Liver (tissue), 9 donors: Measurements from ENCODE around the gene ELP4. TPM values are rescaled to one million over a fixed set of nuclear protein-coding genes. Genes with fewer than 3 reads are reported as not detected.

Experiments
- DNase-seq: peaks from one replicate; pipeline ENCODE4 v3.0.0-alpha.2; 2017; ENCODE audit warnings: low spot score
- H3K27ac ChIP-seq, 2 donors: one replicate each; pipeline ENCODE4 v1.7.0; 2013; ENCODE audit warnings: inconsistent platforms in 2 of 2, low read length in 2 of 2, control low read depth in 1 of 2, low read depth in 1 of 2, mild to moderate bottlenecking in 1 of 2
- H3K27me3 ChIP-seq, 4 donors: one replicate each; pipeline versions ENCODE4 v1.6.1 to v1.7.0; 2013; ENCODE audit warnings: low read length in 3 of 4, inconsistent platforms in 1 of 4, mild to moderate bottlenecking in 1 of 4, moderate library complexity in 1 of 4; ENCODE audit not compliant: control insufficient read depth in 4 of 4, insufficient read depth in 4 of 4
- H3K36me3 ChIP-seq, 4 donors: one replicate each; pipeline versions ENCODE4 v1.6.1 to v1.7.0; 2013; ENCODE audit warnings: low read length in 3 of 4, mild to moderate bottlenecking in 3 of 4, low read depth in 1 of 4, moderate library complexity in 1 of 4; ENCODE audit not compliant: control insufficient read depth in 4 of 4, insufficient read depth in 3 of 4
- H3K4me1 ChIP-seq, 4 donors: one replicate each; pipeline versions ENCODE4 v1.6.1 to v1.7.0; 2013; ENCODE audit warnings: low read length in 3 of 4, mild to moderate bottlenecking in 3 of 4, moderate library complexity in 1 of 4; ENCODE audit not compliant: control insufficient read depth in 4 of 4, insufficient read depth in 4 of 4
- H3K4me3 ChIP-seq, 3 donors: one replicate each; pipeline versions ENCODE4 v1.6.1 to v1.7.0; 2013; ENCODE audit warnings: low read length in 3 of 3, control low read depth in 1 of 3, low read depth in 1 of 3, mild to moderate bottlenecking in 1 of 3
- H3K9ac ChIP-seq, 2 donors: one replicate each; pipeline ENCODE4 v1.7.0; 2013; ENCODE audit warnings: low read length in 2 of 2, mild to moderate bottlenecking in 2 of 2, moderate library complexity in 2 of 2, control low read depth in 1 of 2, low read depth in 1 of 2
- H3K9me3 ChIP-seq, 4 donors: one replicate each; pipeline versions ENCODE4 v1.6.1 to v1.7.0; 2013; ENCODE audit warnings: low read length in 3 of 4; ENCODE audit not compliant: control insufficient read depth in 4 of 4
- EGR1 ChIP-seq, 2 donors: IDR thresholded peaks; 2 replicates each; pipeline ENCODE4 v1.6.1; 2016 to 2018; ENCODE audit warnings: antibody characterized with exemption in 2 of 2, low read depth in 2 of 2
- FOXA1 ChIP-seq: IDR thresholded peaks from 2 replicates; pipeline ENCODE4 v1.6.1; 2016; ENCODE audit warnings: antibody characterized with exemption
- FOXA2 ChIP-seq: IDR thresholded peaks from 2 replicates; pipeline ENCODE4 v1.6.1; 2016; ENCODE audit warnings: antibody characterized with exemption
- GABPA ChIP-seq, 2 donors: IDR thresholded peaks in 1 of 2; conservative IDR thresholded peaks in 1 of 2; 2 replicates each; pipeline ENCODE4 v1.6.1; 2016; ENCODE audit warnings: antibody characterized with exemption in 2 of 2, mild to moderate bottlenecking in 1 of 2, moderate library complexity in 1 of 2
- HNF4A ChIP-seq, 2 donors: conservative IDR thresholded peaks; 2 replicates each; pipeline ENCODE4 v1.6.1; 2016; ENCODE audit warnings: antibody characterized with exemption in 2 of 2, mild to moderate bottlenecking in 2 of 2
- HNF4G ChIP-seq: IDR thresholded peaks from 2 replicates; pipeline ENCODE4 v1.6.1; 2016; ENCODE audit warnings: antibody characterized with exemption
- JUND ChIP-seq, 2 donors: IDR thresholded peaks; 2 replicates each; pipeline ENCODE4 v1.6.1; 2016; ENCODE audit warnings: antibody characterized with exemption in 2 of 2
- NR2F2 ChIP-seq: IDR thresholded peaks from 2 replicates; pipeline ENCODE4 v1.6.1; 2016; ENCODE audit warnings: antibody characterized with exemption
- RAD21 ChIP-seq, 2 donors: IDR thresholded peaks; 2 replicates each; pipeline ENCODE4 v1.6.1; 2016; ENCODE audit warnings: antibody characterized with exemption in 2 of 2, mild to moderate bottlenecking in 2 of 2
- RXRA ChIP-seq, 2 donors: IDR thresholded peaks; 2 replicates each; pipeline ENCODE4 v1.6.1; 2017 to 2018; ENCODE audit warnings: antibody characterized with exemption in 2 of 2, mild to moderate bottlenecking in 1 of 2
- SP1 ChIP-seq: IDR thresholded peaks from 2 replicates; pipeline ENCODE4 v1.6.1; 2018; ENCODE audit warnings: antibody characterized with exemption, mild to moderate bottlenecking
- TAF1 ChIP-seq: conservative IDR thresholded peaks from 2 replicates; pipeline ENCODE4 v1.6.1; 2016; ENCODE audit warnings: antibody characterized with exemption, mild to moderate bottlenecking
- YY1 ChIP-seq: IDR thresholded peaks from 2 replicates; pipeline ENCODE4 v1.6.1; 2016; ENCODE audit warnings: antibody characterized with exemption, mild to moderate bottlenecking
- WGBS: extraction: QIAGEN DNeasy Blood & Tissue Kit; methylation state at CpG from one replicate; pipeline ENCODE4 v1.1.7; 2013; 5-methylcytosine and 5-hydroxymethylcytosine counted together
- polyA plus RNA-seq, 2 donors: library from polyadenylated mRNA; stranded (reverse) in 1 of 2; unstranded in 1 of 2; fragments of 200-250 nt in 1 of 2; fragments of >200 nt in 1 of 2; fragmentation: Nextera tagmentation in 1 of 2; extraction: Ambion mirVana in 1 of 2; gene quantifications; one replicate each; pipeline versions ENCODE4 v1.2.1 to v1.2.3, GENCODE V29; 2013 to 2015
- total RNA-seq, 2 donors: library from RNA; depleted of rRNA; stranded (reverse); fragments of >200 nt; gene quantifications; one replicate each; pipeline ENCODE4 v1.2.3, GENCODE V29; 2014
- TF ChIP-seq, protein P1 (sequence below): IDR thresholded peaks from 2 replicates; pipeline ENCODE4 v1.6.1; 2016; ENCODE audit warnings: antibody characterized with exemption
- TF ChIP-seq, protein P2 (sequence below): fragments of 150-350 bp; IDR thresholded peaks from 2 replicates; pipeline ENCODE4 v1.5.1; 2017; ENCODE audit warnings: improper control_type of control experiment, low read depth, low read length; ENCODE audit not compliant: missing input control
- TF ChIP-seq, protein P3 (sequence below): IDR thresholded peaks from 2 replicates; pipeline ENCODE4 v1.6.1; 2016; ENCODE audit warnings: antibody characterized with exemption, mild to moderate bottlenecking
- TF ChIP-seq, protein P4 (sequence below): IDR thresholded peaks from 2 replicates; pipeline ENCODE4 v1.6.1; 2016; ENCODE audit warnings: antibody characterized with exemption
- TF ChIP-seq, protein P5 (sequence below): IDR thresholded peaks from 2 replicates; pipeline ENCODE4 v1.6.1; 2016; ENCODE audit warnings: antibody characterized with exemption
- donor health status: healthy.
- donor health status: healthy.
- donor health status: healthy.
- donor health status: healthy.
- donor health status: healthy.

ELP4 gene
- total and polyA plus RNA-seq, 4 donors = 6.0 to 18.8 (median 12.5) TPM

DNA sequence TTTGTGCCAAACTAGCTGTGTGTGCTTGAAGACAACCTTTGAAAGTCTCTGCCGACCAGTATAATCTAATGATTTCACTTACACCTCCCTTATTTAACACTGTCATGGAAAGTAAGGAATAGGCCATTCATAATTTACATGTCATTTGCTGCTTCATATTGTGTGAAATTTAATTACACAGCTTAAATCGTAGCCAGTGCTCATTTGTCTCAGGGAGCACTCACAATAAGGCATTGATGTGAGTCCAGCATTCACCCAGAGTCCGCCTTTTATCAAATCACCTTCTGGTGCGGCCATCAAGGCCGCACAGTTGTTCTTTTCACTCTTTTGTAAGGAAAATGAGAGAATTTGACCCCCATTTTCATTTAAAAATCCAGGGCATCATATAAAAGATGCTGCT lies 254.7 kb downstream of the ELP4 start:
- Histone ChIP-seq H3K9ac (no peak overlapping the region), H3K4me3 (no peak overlapping the region), H3K4me1 (no peaks in the 10 kb centered on the region), H3K36me3 (no peaks in the 10 kb centered on the region), H3K27me3 (no peaks in the 10 kb centered on the region), H3K27ac (no peak overlapping the region), H3K9me3 (no peaks in the 10 kb centered on the region)
- WGBS = 96% methylated on average over 5 of the region's 5 CpGs
- no peak for DNase-seq
- no peak for TF ChIP-seq TAF1

DNA sequence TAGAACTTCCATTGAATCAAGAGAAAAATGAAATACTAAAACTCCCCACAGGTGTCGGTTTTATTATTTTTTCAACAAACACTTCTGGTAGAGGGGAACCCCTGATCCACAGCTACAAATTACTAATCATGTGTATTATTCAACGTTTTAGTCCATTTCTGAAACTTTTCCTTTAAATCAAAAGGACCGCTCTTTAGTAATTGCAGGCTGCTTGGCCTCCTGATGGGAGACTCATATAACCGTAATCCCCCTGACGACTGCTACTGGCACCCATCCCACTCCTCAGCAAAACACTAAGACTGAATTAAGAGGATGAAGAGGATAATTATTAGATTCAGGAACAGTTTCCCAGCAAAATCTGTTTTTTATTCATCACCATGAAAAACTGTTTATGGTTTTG lies 255.2 kb downstream of the ELP4 start:
- no peaks in the 10 kb centered on the region for H3K4me1 ChIP-seq
- H3K27me3 ChIP-seq = no peaks in the 10 kb centered on the region
- H3K36me3 ChIP-seq = no peaks in the 10 kb centered on the region
- no peak overlapping the region for H3K9ac ChIP-seq
- WGBS = 90% methylated on average over 5 of the region's 5 CpGs
- no peak overlapping the region for H3K4me3 ChIP-seq
- H3K9me3 ChIP-seq = no peaks in the 10 kb centered on the region
- TF ChIP-seq TAF1 = no peak
- no peak for TF ChIP-seq JUND (IDR thresholded peaks at IDR 0.05)
- no peak for TF ChIP-seq YY1
- no peak for TF ChIP-seq FOXA1
- TF ChIP-seq, protein P1, sequence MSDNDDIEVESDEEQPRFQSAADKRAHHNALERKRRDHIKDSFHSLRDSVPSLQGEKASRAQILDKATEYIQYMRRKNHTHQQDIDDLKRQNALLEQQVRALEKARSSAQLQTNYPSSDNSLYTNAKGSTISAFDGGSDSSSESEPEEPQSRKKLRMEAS = no peak
- TF ChIP-seq, protein P2, sequence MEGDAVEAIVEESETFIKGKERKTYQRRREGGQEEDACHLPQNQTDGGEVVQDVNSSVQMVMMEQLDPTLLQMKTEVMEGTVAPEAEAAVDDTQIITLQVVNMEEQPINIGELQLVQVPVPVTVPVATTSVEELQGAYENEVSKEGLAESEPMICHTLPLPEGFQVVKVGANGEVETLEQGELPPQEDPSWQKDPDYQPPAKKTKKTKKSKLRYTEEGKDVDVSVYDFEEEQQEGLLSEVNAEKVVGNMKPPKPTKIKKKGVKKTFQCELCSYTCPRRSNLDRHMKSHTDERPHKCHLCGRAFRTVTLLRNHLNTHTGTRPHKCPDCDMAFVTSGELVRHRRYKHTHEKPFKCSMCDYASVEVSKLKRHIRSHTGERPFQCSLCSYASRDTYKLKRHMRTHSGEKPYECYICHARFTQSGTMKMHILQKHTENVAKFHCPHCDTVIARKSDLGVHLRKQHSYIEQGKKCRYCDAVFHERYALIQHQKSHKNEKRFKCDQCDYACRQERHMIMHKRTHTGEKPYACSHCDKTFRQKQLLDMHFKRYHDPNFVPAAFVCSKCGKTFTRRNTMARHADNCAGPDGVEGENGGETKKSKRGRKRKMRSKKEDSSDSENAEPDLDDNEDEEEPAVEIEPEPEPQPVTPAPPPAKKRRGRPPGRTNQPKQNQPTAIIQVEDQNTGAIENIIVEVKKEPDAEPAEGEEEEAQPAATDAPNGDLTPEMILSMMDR = no peak
- no peak for TF ChIP-seq HNF4A (conservative IDR thresholded peaks at IDR 0.05)
- TF ChIP-seq NR2F2 = no peak
- no peak for TF ChIP-seq SP1
- no peak for TF ChIP-seq FOXA2
- DNase-seq = no peak
- no peak overlapping the region for H3K27ac ChIP-seq

DNA sequence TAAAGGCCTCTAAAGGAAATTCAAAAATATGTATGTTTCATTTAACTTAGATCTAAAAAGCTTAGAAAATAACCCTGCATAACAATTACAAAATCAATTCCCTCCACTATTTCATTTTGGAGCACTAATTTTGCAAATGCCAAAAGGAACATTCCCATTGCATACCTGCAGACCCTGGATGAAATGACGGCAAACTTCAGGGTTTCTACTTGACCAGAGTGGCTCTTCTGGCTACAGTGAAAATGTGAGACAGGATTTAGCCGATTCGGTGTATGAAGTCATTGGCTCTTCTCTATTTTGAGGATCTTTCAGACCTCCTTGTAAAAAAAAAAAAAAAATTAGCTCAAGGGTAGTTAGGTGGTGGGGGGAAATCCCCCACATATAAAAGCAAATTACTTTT lies 257.5 kb downstream of the ELP4 start:
- TF ChIP-seq, protein P3, sequence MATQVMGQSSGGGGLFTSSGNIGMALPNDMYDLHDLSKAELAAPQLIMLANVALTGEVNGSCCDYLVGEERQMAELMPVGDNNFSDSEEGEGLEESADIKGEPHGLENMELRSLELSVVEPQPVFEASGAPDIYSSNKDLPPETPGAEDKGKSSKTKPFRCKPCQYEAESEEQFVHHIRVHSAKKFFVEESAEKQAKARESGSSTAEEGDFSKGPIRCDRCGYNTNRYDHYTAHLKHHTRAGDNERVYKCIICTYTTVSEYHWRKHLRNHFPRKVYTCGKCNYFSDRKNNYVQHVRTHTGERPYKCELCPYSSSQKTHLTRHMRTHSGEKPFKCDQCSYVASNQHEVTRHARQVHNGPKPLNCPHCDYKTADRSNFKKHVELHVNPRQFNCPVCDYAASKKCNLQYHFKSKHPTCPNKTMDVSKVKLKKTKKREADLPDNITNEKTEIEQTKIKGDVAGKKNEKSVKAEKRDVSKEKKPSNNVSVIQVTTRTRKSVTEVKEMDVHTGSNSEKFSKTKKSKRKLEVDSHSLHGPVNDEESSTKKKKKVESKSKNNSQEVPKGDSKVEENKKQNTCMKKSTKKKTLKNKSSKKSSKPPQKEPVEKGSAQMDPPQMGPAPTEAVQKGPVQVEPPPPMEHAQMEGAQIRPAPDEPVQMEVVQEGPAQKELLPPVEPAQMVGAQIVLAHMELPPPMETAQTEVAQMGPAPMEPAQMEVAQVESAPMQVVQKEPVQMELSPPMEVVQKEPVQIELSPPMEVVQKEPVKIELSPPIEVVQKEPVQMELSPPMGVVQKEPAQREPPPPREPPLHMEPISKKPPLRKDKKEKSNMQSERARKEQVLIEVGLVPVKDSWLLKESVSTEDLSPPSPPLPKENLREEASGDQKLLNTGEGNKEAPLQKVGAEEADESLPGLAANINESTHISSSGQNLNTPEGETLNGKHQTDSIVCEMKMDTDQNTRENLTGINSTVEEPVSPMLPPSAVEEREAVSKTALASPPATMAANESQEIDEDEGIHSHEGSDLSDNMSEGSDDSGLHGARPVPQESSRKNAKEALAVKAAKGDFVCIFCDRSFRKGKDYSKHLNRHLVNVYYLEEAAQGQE = no peak
- no peak for TF ChIP-seq NR2F2
- TF ChIP-seq, protein P4, sequence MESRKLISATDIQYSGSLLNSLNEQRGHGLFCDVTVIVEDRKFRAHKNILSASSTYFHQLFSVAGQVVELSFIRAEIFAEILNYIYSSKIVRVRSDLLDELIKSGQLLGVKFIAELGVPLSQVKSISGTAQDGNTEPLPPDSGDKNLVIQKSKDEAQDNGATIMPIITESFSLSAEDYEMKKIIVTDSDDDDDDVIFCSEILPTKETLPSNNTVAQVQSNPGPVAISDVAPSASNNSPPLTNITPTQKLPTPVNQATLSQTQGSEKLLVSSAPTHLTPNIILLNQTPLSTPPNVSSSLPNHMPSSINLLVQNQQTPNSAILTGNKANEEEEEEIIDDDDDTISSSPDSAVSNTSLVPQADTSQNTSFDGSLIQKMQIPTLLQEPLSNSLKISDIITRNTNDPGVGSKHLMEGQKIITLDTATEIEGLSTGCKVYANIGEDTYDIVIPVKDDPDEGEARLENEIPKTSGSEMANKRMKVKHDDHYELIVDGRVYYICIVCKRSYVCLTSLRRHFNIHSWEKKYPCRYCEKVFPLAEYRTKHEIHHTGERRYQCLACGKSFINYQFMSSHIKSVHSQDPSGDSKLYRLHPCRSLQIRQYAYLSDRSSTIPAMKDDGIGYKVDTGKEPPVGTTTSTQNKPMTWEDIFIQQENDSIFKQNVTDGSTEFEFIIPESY = no peak
- TF ChIP-seq, protein P5, sequence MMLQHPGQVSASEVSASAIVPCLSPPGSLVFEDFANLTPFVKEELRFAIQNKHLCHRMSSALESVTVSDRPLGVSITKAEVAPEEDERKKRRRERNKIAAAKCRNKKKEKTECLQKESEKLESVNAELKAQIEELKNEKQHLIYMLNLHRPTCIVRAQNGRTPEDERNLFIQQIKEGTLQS = no peak
- TF ChIP-seq FOXA2 = no peak
- TF ChIP-seq, protein P2 = no peak
- TF ChIP-seq JUND (IDR thresholded peaks at IDR 0.05) = no peak
- TF ChIP-seq GABPA (IDR thresholded peaks at IDR 0.05 in 1 of 2, conservative IDR thresholded peaks at IDR 0.05 in 1 of 2) = no peak
- no peak for TF ChIP-seq HNF4G
- TF ChIP-seq EGR1 (IDR thresholded peaks at IDR 0.05; ENCODE audit: low read depth in 2 of 2) = no peak
- TF ChIP-seq RAD21 (IDR thresholded peaks at IDR 0.05) = no peak
- no peak for TF ChIP-seq RXRA (IDR thresholded peaks at IDR 0.05)
- WGBS = 97% methylated on average over 3 of the region's 3 CpGs
- Histone ChIP-seq H3K4me1 (peaks cover 0 to under 1% (median 0%) of the 10 kb centered on the region in 4 donors), H3K9me3 (no peaks in the 10 kb centered on the region), H3K27me3 (no peaks in the 10 kb centered on the region), H3K4me3 (no peak overlapping the region), H3K36me3 (peaks cover 0 to 1% (median 0%) of the 10 kb centered on the region in 4 donors), H3K9ac (no peak overlapping the region), H3K27ac (no peak overlapping the region)
- no peak for DNase-seq
